ENCODE results near the gene CTSL. TPM values are rescaled to one million over a fixed set of nuclear protein-coding genes. Genes with fewer than 3 reads are reported as not detected.
A peak's percentile ranks its signal among the peaks of the same experiment; 100 is the strongest.

The CTSL gene
- polyA plus RNA-seq, 1 donor (not counting 4 experiments of a cell fraction or from before 2014, with no cell fraction given) = 121 TPM

- Histone ChIP-seq H3K79me2 (ENCODE audit: control insufficient read depth, insufficient read depth, low read length) (no peaks in the 10 kb centered on the region), H3K36me3 (ENCODE audit: control insufficient read depth in 2 of 2, extremely low read depth in 1 of 2, insufficient read depth in 2 of 2, low read length in 2 of 2) (no peaks in the 10 kb centered on the region), H3K4me2 (ENCODE audit: control insufficient read depth, extremely low read depth, insufficient read depth, low read depth, low read length) (no peak overlapping the region), H3K9me3 (ENCODE audit: control insufficient read depth, low read depth, low read length) (no peaks in the 10 kb centered on the region), H3K27me3 (ENCODE audit: control insufficient read depth, extremely low read depth, insufficient read depth, low read length) (no peaks in the 10 kb centered on the region), H3K4me3 (ENCODE audit: control insufficient read depth in 2 of 3, extremely low read depth in 1 of 3, insufficient read depth in 2 of 3, low read depth in 1 of 3, low read length in 3 of 3) (no peak overlapping the region), H3K9me1 (ENCODE audit: control insufficient read depth, extremely low read depth, insufficient read depth, low read length) (no peaks in the 10 kb centered on the region), H3K27ac (ENCODE audit: control insufficient read depth, insufficient read depth, low read length) (no peak overlapping the region), H3K4me1 (ENCODE audit: control insufficient read depth, extremely low read depth, insufficient read depth, low read length) (peaks cover 19% of the 10 kb centered on the region), H4K20me1 (ENCODE audit: control insufficient read depth, extremely low read depth, insufficient read depth, low read length) (no peaks in the 10 kb centered on the region), H2AFZ (ENCODE audit: control insufficient read depth, low read length) (no peak overlapping the region), H3K9ac (ENCODE audit: control insufficient read depth, extremely low read depth, insufficient read depth, low read length) (no peak overlapping the region)
- FAIRE-seq = no peak
- no peak for TF ChIP-seq EZH2 (IDR thresholded peaks at IDR 0.05; ENCODE audit: low read length)
- TF ChIP-seq, protein P1, sequence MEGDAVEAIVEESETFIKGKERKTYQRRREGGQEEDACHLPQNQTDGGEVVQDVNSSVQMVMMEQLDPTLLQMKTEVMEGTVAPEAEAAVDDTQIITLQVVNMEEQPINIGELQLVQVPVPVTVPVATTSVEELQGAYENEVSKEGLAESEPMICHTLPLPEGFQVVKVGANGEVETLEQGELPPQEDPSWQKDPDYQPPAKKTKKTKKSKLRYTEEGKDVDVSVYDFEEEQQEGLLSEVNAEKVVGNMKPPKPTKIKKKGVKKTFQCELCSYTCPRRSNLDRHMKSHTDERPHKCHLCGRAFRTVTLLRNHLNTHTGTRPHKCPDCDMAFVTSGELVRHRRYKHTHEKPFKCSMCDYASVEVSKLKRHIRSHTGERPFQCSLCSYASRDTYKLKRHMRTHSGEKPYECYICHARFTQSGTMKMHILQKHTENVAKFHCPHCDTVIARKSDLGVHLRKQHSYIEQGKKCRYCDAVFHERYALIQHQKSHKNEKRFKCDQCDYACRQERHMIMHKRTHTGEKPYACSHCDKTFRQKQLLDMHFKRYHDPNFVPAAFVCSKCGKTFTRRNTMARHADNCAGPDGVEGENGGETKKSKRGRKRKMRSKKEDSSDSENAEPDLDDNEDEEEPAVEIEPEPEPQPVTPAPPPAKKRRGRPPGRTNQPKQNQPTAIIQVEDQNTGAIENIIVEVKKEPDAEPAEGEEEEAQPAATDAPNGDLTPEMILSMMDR (optimal IDR thresholded peaks at IDR 0.05 in 1 of 3, IDR thresholded peaks at IDR 0.05 in 1 of 3, conservative IDR thresholded peaks at IDR 0.05 in 1 of 3; ENCODE audit: extremely low read depth in 1 of 3, insufficient read depth in 2 of 3, low read length in 3 of 3) = no peak
- dilution Hi-C loops (cut with MboI; ENCODE audit: extremely low pct_ligation_motif_present, low sequenced_read_pairs) = no loop called here
- DNase-seq (ENCODE audit: low read depth, low spot score) = no peak
These were observed 39.6 kb downstream of the CTSL start for GRCh38 chr9:87765521-87765920.

- Histone ChIP-seq H3K4me3 (ENCODE audit: control insufficient read depth in 2 of 3, extremely low read depth in 1 of 3, insufficient read depth in 2 of 3, low read depth in 1 of 3, low read length in 3 of 3) (no peak overlapping the region), H3K9ac (ENCODE audit: control insufficient read depth, extremely low read depth, insufficient read depth, low read length) (no peak overlapping the region), H3K79me2 (ENCODE audit: control insufficient read depth, insufficient read depth, low read length) (no peaks in the 10 kb centered on the region), H4K20me1 (ENCODE audit: control insufficient read depth, extremely low read depth, insufficient read depth, low read length) (no peaks in the 10 kb centered on the region), H3K27me3 (ENCODE audit: control insufficient read depth, extremely low read depth, insufficient read depth, low read length) (no peaks in the 10 kb centered on the region), H3K9me3 (ENCODE audit: control insufficient read depth, low read depth, low read length) (no peaks in the 10 kb centered on the region), H3K27ac (ENCODE audit: control insufficient read depth, insufficient read depth, low read length) (peak overlapping the region; percentile 47), H3K4me1 (ENCODE audit: control insufficient read depth, extremely low read depth, insufficient read depth, low read length) (peaks cover 19% of the 10 kb centered on the region), H3K36me3 (ENCODE audit: control insufficient read depth in 2 of 2, extremely low read depth in 1 of 2, insufficient read depth in 2 of 2, low read length in 2 of 2) (no peaks in the 10 kb centered on the region), H2AFZ (ENCODE audit: control insufficient read depth, low read length) (peak overlapping the region; percentile 49), H3K4me2 (ENCODE audit: control insufficient read depth, extremely low read depth, insufficient read depth, low read depth, low read length) (peak overlapping the region; percentile 50), H3K9me1 (ENCODE audit: control insufficient read depth, extremely low read depth, insufficient read depth, low read length) (no peaks in the 10 kb centered on the region)
- DNase-seq (ENCODE audit: low read depth, low spot score) (peak; percentile 38), FAIRE-seq (peak; percentile 95)
- dilution Hi-C loops (cut with MboI; ENCODE audit: extremely low pct_ligation_motif_present, low sequenced_read_pairs) = no loop called here
- no peak for TF ChIP-seq EZH2 (IDR thresholded peaks at IDR 0.05; ENCODE audit: low read length)
- TF ChIP-seq, protein P1 (optimal IDR thresholded peaks at IDR 0.05 in 1 of 3, IDR thresholded peaks at IDR 0.05 in 1 of 3, conservative IDR thresholded peaks at IDR 0.05 in 1 of 3; ENCODE audit: extremely low read depth in 1 of 3, insufficient read depth in 2 of 3, low read length in 3 of 3) = no peak
These were observed 40.8 kb downstream of the CTSL start for GRCh38 chr9:87766697-87767096.

Data from keratinocyte (primary cell).